A549 (cell line): ENCODE data around the gene RCBTB2. TPM values are rescaled to one million over a fixed set of nuclear protein-coding genes. Genes with fewer than 3 reads are reported as not detected.

Experiments used
- ATAC-seq, 2 experiments: fragments of 200-7000 bp in 1 of 2; fragments of >200 bp in 1 of 2; cut with Nextera tagmentation in 1 of 2; cut with Tn5 transposase in 1 of 2; 3 replicates each; pipeline versions ENCODE4 v1.8.0 to v1.9.1; 2018 to 2020; ENCODE audit warnings: mild to moderate bottlenecking in 1 of 2, moderate library complexity in 1 of 2
- CTCF ChIA-PET: fragments of 300-600 bp; sonication (Branson Sonifier 250); formaldehyde crosslinking; extraction: SDS; loops from one replicate; lab custom pipeline; 2021; ENCODE audit warnings: antibody characterized with exemption, inconsistent platforms; lab: Yijun Ruan, JAX
- POLR2A ChIA-PET: fragments of 350-600 bp; formaldehyde crosslinking; extraction: SDS; loops from one replicate; lab custom pipeline; 2021; ENCODE audit warnings: antibody characterized with exemption, inconsistent platforms; lab: Yijun Ruan, JAX
- DNase-seq, 2 experiments: peaks; one replicate each; pipeline versions ENCODE4 v3.0.0 to v3.0.0-alpha.2; 2011 to 2016; ENCODE audit warnings: low read depth in 1 of 2, low spot score in 1 of 2
- FAIRE-seq: peaks from 2 replicates; lab custom pipeline; 2011; peaks lifted over from hg19 to GRCh38; lab: Jason Lieb, UNC
- H3K27ac ChIP-seq, 2 experiments: fragments of >200 bp; sonication (Bioruptor Twin); formaldehyde crosslinking; 3 replicates each; pipeline ENCODE4 v1.5.1; 2016 to 2017
- H3K4me1 ChIP-seq: fragments of >200 bp; sonication (Bioruptor Twin); formaldehyde crosslinking; 3 replicates; pipeline ENCODE4 v1.6.1; 2016
- H3K4me2 ChIP-seq: fragments of >200 bp; sonication (Bioruptor Twin); formaldehyde crosslinking; 3 replicates; pipeline ENCODE4 v1.6.1; 2016
- H3K4me3 ChIP-seq: fragments of >200 bp; sonication (Bioruptor Twin); formaldehyde crosslinking; 3 replicates; pipeline ENCODE4 v1.5.1; 2016
- H3K9me3 ChIP-seq: fragments of >200 bp; sonication (Bioruptor Twin); formaldehyde crosslinking; 3 replicates; pipeline ENCODE4 v1.6.1; 2016
- CEBPB ChIP-seq, 2 experiments: fragments of >200 bp in 1 of 2; sonication (Bioruptor Twin) in 1 of 2; formaldehyde crosslinking in 1 of 2; IDR thresholded peaks; 2 replicates each; pipeline ENCODE4 v1.6.1; 2012 to 2016
- E2F6 ChIP-seq: IDR thresholded peaks from 2 replicates; pipeline ENCODE4 v1.6.1; 2012; ENCODE audit warnings: low read depth, borderline replicate concordance
- ESRRA ChIP-seq: fragments of 150-350 bp; IDR thresholded peaks from 2 replicates; pipeline ENCODE4 v1.6.1; 2014; ENCODE audit warnings: mild to moderate bottlenecking, low read length, borderline replicate concordance
- FOSB ChIP-seq: fragments of 250-450 bp; sonication (Bioruptor Pico); IDR thresholded peaks from 2 replicates; pipeline ENCODE4 v1.5.0; 2020; ENCODE audit warnings: mild to moderate bottlenecking, moderate library complexity
- FOSL2 ChIP-seq, 2 experiments: fragments of 450-650 bp in 1 of 2; fragments of >200 bp in 1 of 2; sonication (Bioruptor Twin) in 1 of 2; formaldehyde crosslinking; IDR thresholded peaks; 2 replicates each; pipeline versions ENCODE4 v1.5.0 to v1.6.1; 2016 to 2020; ENCODE audit warnings: mild to moderate bottlenecking in 1 of 2, moderate library complexity in 1 of 2
- HES2 ChIP-seq: fragments of >200 bp; sonication (Bioruptor Twin); formaldehyde crosslinking; IDR thresholded peaks from 2 replicates; pipeline ENCODE4 v1.6.1; 2016
- HEYL ChIP-seq: fragments of 250-450 bp; sonication (Bioruptor Pico); IDR thresholded peaks from 2 replicates; pipeline ENCODE4 v1.8.0; 2021; ENCODE audit warnings: mild to moderate bottlenecking, moderate library complexity
- JUN ChIP-seq, 2 experiments: fragments of >200 bp; sonication (Bioruptor Twin); formaldehyde crosslinking; IDR thresholded peaks; 2 replicates in 1 of 2; 3 replicates in 1 of 2; pipeline ENCODE4 v1.6.1; 2016 to 2017
- KDM5A ChIP-seq: fragments of 200-600 bp; sonication (generic); IDR thresholded peaks from 2 replicates; pipeline ENCODE4 v1.6.1; 2016; ENCODE audit warnings: antibody characterized with exemption, mild to moderate bottlenecking
- MYC ChIP-seq: IDR thresholded peaks from 2 replicates; pipeline ENCODE4 v1.6.1; 2012; ENCODE audit warnings: mild to moderate bottlenecking, inconsistent platforms, low read length, improper control_type of control experiment, borderline replicate concordance
- NFE2L2 ChIP-seq: fragments of 150-350 bp; conservative IDR thresholded peaks from 2 replicates; pipeline ENCODE4 v1.6.1; 2014; ENCODE audit warnings: low read length
- NPAS2 ChIP-seq: fragments of 250-450 bp; sonication (Bioruptor Pico); IDR thresholded peaks from 2 replicates; pipeline ENCODE4 v1.8.0; 2022; ENCODE audit warnings: mild to moderate bottlenecking, moderate library complexity, borderline replicate concordance
- POLR2AphosphoS2 ChIP-seq: conservative IDR thresholded peaks from 2 replicates; pipeline ENCODE4 v1.6.1; 2012; ENCODE audit warnings: low read length, improper control_type of control experiment, inconsistent platforms
- RCOR1 ChIP-seq: fragments of 150-350 bp; IDR thresholded peaks from 2 replicates; pipeline ENCODE4 v1.6.1; 2014; ENCODE audit warnings: antibody characterized with exemption, low read length, low read depth
- REST ChIP-seq: fragments of 200-600 bp; sonication (generic); IDR thresholded peaks from 2 replicates; pipeline ENCODE4 v1.6.1; 2016; ENCODE audit warnings: antibody characterized with exemption, mild to moderate bottlenecking, moderate library complexity
- RNF2 ChIP-seq: fragments of 200-600 bp; sonication (generic); IDR thresholded peaks from 2 replicates; pipeline ENCODE4 v1.6.1; 2016; ENCODE audit warnings: low read depth, mild to moderate bottlenecking, antibody characterized with exemption, moderate library complexity, borderline replicate concordance
- SMC3 ChIP-seq: fragments of >200 bp; sonication (Bioruptor Twin); formaldehyde crosslinking; IDR thresholded peaks from 3 replicates; pipeline ENCODE4 v1.6.1; 2018; ENCODE audit warnings: inconsistent platforms
- SREBF2 ChIP-seq: fragments of 450-650 bp; IDR thresholded peaks from 2 replicates; pipeline ENCODE4 v1.6.1; 2014; ENCODE audit warnings: mild to moderate bottlenecking, moderate library complexity
- TFCP2L1 ChIP-seq: fragments of 250-450 bp; sonication (Bioruptor Pico); IDR thresholded peaks from 2 replicates; pipeline ENCODE4 v1.5.0; 2021; ENCODE audit warnings: mild to moderate bottlenecking
- ZC3H11A ChIP-seq: fragments of 450-650 bp; IDR thresholded peaks from 2 replicates; pipeline ENCODE4 v1.6.1; 2014; ENCODE audit warnings: antibody characterized with exemption, mild to moderate bottlenecking
- ZNF302 ChIP-seq: fragments of 250-450 bp; sonication (Bioruptor Pico); IDR thresholded peaks from 2 replicates; pipeline ENCODE4 v1.9.0; 2021; ENCODE audit warnings: inconsistent platforms, mild to moderate bottlenecking, moderate library complexity
- WGBS: methylation state at CpG from one replicate; pipeline ENCODE4 v1.1.6; 2017; ENCODE audit errors: missing lambda C conversion rate; 5-methylcytosine and 5-hydroxymethylcytosine counted together
- polyA plus RNA-seq, 4 experiments: library from polyadenylated mRNA; depleted of rRNA in 3 of 4; stranded (reverse); fragments of >200 nt; fragmentation: RNase III in 1 of 4; extraction: RNeasy Plus Mini Kit Qiagen cat#74134 plus additional on column Dnase treatment in 1 of 4; gene quantifications; 2 replicates in 3 of 4; 3 replicates in 1 of 4; pipeline ENCODE4 v1.2.3, GENCODE V29; 2011 to 2017

The RCBTB2 gene
- polyA plus RNA-seq, 2 of the 4 experiments (the other 2 are of a cell fraction), result 1.1 to 2.0 TPM

GRCh38 chr13:48511621-48512230 is 21.2 kb downstream of the RCBTB2 start:
- ATAC-seq, result no peak
- TF ChIP-seq HEYL (CRISPR knock-in tag) (no peak), FOSB (no peak), TFCP2L1 (CRISPR knock-in tag) (no peak), SMC3 (no peak), HES2 (no peak), RCOR1 (no peak), POLR2AphosphoS2 (no peak), ESRRA (no peak), FOSL2 (IDR thresholded peaks at IDR 0.05) (no peak), FOSL2 (CRISPR knock-in tag; IDR thresholded peaks at IDR 0.05) (no peak)
- WGBS, result 60% methylated on average over 7 of the region's 10 CpGs
- Histone ChIP-seq H3K4me3 (no peak overlapping the region), H3K4me2 (no peak overlapping the region), H3K4me1 (no peaks in the 10 kb centered on the region), H3K9me3 (no peaks in the 10 kb centered on the region), H3K27ac (no peak overlapping the region)
- no peak for FAIRE-seq
- no peak for DNase-seq
- CTCF ChIA-PET, result no interaction called here
- POLR2A ChIA-PET, result interaction anchor here (1.7 kb wide), 1 partner anchor 21 kb away, joined by 4 read pairs; the partner anchor contains the start of gene RCBTB2

GRCh38 chr13:48510698-48511097 is 22.2 kb downstream of the RCBTB2 start:
- H3K4me3 ChIP-seq, result no peak overlapping the region
- DNase-seq (no peak), FAIRE-seq (no peak), ATAC-seq (no peak)
- WGBS, result 79% methylated on average over 4 of the region's 5 CpGs
- H3K27ac ChIP-seq, result no peak overlapping the region
- H3K4me1 ChIP-seq, result no peaks in the 10 kb centered on the region
- ChIA-PET POLR2A (interaction anchor here (1.4 kb wide), 1 partner anchor 22 kb away, joined by 5 read pairs; no protein-coding TSS in a partner anchor), CTCF (no interaction called here)
- no peaks in the 10 kb centered on the region for H3K9me3 ChIP-seq
- TF ChIP-seq ZNF302 (CRISPR knock-in tag), result no peak
- no peak for TF ChIP-seq REST
- no peak for TF ChIP-seq SREBF2
- TF ChIP-seq E2F6, result no peak
- no peak for TF ChIP-seq JUN (IDR thresholded peaks at IDR 0.05)
- no peak overlapping the region for H3K4me2 ChIP-seq

GRCh38 chr13:48508011-48508410 is 24.9 kb downstream of the RCBTB2 start:
- ATAC-seq (no peak), FAIRE-seq (no peak), DNase-seq (no peak)
- TF ChIP-seq POLR2AphosphoS2, result no peak
- no peak for TF ChIP-seq CEBPB (IDR thresholded peaks at IDR 0.05)
- no peak for TF ChIP-seq KDM5A
- TF ChIP-seq RNF2, result no peak
- TF ChIP-seq ZC3H11A, result no peak
- TF ChIP-seq NFE2L2, result no peak
- no peak for TF ChIP-seq MYC
- TF ChIP-seq NPAS2 (CRISPR knock-in tag), result no peak
- no peaks in the 10 kb centered on the region for H3K9me3 ChIP-seq
- H3K27ac ChIP-seq, result no peak overlapping the region
- H3K4me3 ChIP-seq, result no peak overlapping the region
- no peaks in the 10 kb centered on the region for H3K4me1 ChIP-seq
- H3K4me2 ChIP-seq, result no peak overlapping the region
- ChIA-PET CTCF (no interaction called here), POLR2A (no interaction called here)
- 89% methylated on average over 6 of the region's 6 CpGs for WGBS
